Measurements from ENCODE around the gene NEO1. TPM values are rescaled to one million over a fixed set of nuclear protein-coding genes. Genes with fewer than 3 reads are reported as not detected.

NEO1 gene
- total and polyA plus RNA-seq, 9 of the 15 experiments (the other 6 are each of a cell fraction or from before 2014, with no cell fraction given), result 0.08 to 1.7 (median 0.48) TPM

DNA sequence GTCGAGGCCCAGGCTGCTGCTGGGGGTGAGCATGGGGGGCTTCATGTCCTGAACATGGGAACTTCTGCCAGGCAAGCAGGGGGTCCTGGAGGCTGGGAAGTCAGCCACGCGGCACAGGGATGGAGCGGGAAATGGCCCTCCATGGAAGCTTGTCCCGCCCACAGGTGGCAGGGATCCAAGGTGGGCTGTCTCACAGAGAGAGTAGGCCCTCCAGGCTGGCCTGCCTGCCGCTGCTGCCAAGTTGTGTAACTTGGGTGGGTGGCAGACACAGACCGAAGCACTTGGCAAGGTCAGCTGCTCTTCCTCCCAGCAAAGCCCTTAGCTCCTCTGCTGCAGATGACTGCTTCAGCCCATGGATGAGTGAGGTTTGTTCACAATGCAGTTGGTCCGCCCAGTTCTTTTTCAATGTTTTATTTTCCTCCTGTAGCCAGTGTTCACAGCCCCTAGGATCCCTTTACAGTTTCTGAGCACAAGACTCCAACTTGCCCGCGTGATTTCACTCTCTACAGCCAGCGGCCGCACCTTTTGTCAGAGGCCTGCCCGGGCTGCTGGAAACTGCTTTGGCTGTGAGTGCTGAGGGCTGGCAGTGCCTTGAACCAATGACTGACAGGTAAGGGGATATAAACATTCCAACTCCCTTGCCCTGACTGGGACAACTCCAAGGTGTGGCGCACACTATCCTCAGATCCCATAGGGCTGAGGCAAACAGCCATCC is 289.8 kb downstream of the NEO1 start:
- in situ Hi-C loops (cut with MboI) (no loop called here), intact Hi-C loops (cut with micrococcal nuclease) (no loop called here)
- no peaks in the 10 kb centered on the region for H3K36me3 ChIP-seq (ENCODE audit: control insufficient read depth, insufficient read depth, low read length)
- H3K4me3 ChIP-seq, result no peak overlapping the region
- WGBS (ENCODE audit: insufficient coverage, low coverage, missing lambda C conversion rate), result 3% methylated on average over 10 of the region's 14 CpGs
- ChIA-PET CTCF (ENCODE audit: low intra/inter-chr PET ratio) (no interaction called here), POLR2A (interaction anchor here (0.6 kb wide), 1 partner anchor 11 kb away, joined by 5 read pairs; no protein-coding TSS in a partner anchor)
- H4K20me1 ChIP-seq (replicated peaks; ENCODE audit: control insufficient read depth, insufficient read depth, low read length), result peaks cover 5% of the 10 kb centered on the region
- H3K27ac ChIP-seq (ENCODE audit: extremely low read depth, low read depth, low read length), result no peak overlapping the region
- H3K9me3 ChIP-seq (replicated peaks; ENCODE audit: control insufficient read depth, insufficient read depth, low read depth, low read length), result no peaks in the 10 kb centered on the region
- H3K4me1 ChIP-seq (replicated peaks in 1 of 2; ENCODE audit: control insufficient read depth in 2 of 2, insufficient read depth in 2 of 2, low read length in 2 of 2), result no peaks in the 10 kb centered on the region
- H3K79me2 ChIP-seq (ENCODE audit: control insufficient read depth, insufficient read depth, low read length), result no peaks in the 10 kb centered on the region
- no peak for FAIRE-seq
- BruUV-seq (replicated peaks), result no TSS peak
- no peak for DNase-seq (ENCODE audit: extremely low read depth in 1 of 4, low spot score in 3 of 4)
- no peak overlapping the region for H3K9ac ChIP-seq (ENCODE audit: insufficient read depth in 1 of 2, low read depth in 2 of 2, low read length in 2 of 2)
- ATAC-seq, result no peak
- no peak overlapping the region for H3K4me2 ChIP-seq (ENCODE audit: insufficient read depth, low read length)
- H2AFZ ChIP-seq (ENCODE audit: low read depth, low read length), result no peak overlapping the region
- no peak for TF ChIP-seq DLX4 (CRISPR knock-in tag; IDR thresholded peaks at IDR 0.05)
- no peaks in the 10 kb centered on the region for H3K9me1 ChIP-seq (ENCODE audit: control insufficient read depth, insufficient read depth, low read length)
- peaks cover 7 to 60% of the 10 kb centered on the region in 2 experiments; a peak in 3 of 5 replicates for H3K27me3 ChIP-seq (ENCODE audit: control insufficient read depth in 2 of 2, insufficient read depth in 2 of 2, low read length in 2 of 2)

DNA sequence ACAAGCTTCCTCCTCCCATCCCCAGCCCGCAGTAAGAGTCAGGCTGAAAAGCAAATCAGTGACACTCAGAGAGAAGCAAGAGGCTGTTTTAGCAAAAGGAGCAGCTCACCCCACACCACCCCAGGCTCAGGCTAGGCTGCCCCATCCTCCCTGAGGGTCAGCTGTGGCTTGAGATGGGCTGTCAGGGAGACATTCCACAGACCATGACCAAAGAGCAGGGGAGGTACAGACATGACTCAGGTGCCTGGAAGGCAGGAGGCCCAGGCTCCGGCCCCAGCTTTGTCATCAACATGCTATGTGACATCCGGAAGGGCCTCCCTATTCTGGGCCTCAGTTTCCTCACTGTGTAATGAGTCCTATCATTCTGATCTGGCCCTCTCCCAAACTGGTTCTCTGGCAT is 291.8 kb downstream of the NEO1 start:
- H3K79me2 ChIP-seq (ENCODE audit: control insufficient read depth, insufficient read depth, low read length), result no peaks in the 10 kb centered on the region
- WGBS (ENCODE audit: insufficient coverage, low coverage, missing lambda C conversion rate), result 5% methylated on average over 3 of the region's 3 CpGs
- intact Hi-C loops (cut with micrococcal nuclease) (no loop called here), in situ Hi-C loops (cut with MboI) (no loop called here)
- FAIRE-seq (no peak), ATAC-seq (no peak), DNase-seq (ENCODE audit: extremely low read depth in 1 of 4, low spot score in 3 of 4) (no peak)
- H3K4me2 ChIP-seq (ENCODE audit: insufficient read depth, low read length), result no peak overlapping the region
- no peak overlapping the region for H3K27ac ChIP-seq (ENCODE audit: extremely low read depth, low read depth, low read length)
- no TSS peak for BruUV-seq (replicated peaks)
- H3K4me3 ChIP-seq, result no peak overlapping the region
- no peak overlapping the region for H2AFZ ChIP-seq (ENCODE audit: low read depth, low read length)
- peaks cover 5% of the 10 kb centered on the region for H4K20me1 ChIP-seq (replicated peaks; ENCODE audit: control insufficient read depth, insufficient read depth, low read length)
- peaks cover 7 to 42% of the 10 kb centered on the region in 2 experiments; a peak in 3 of 5 replicates for H3K27me3 ChIP-seq (ENCODE audit: control insufficient read depth in 2 of 2, insufficient read depth in 2 of 2, low read length in 2 of 2)
- ChIA-PET POLR2A (interaction anchor here (0.7 kb wide), 1 partner anchor 21 kb away, joined by 3 read pairs; no protein-coding TSS in a partner anchor), CTCF (ENCODE audit: low intra/inter-chr PET ratio) (no interaction called here)
- H3K4me1 ChIP-seq (replicated peaks in 1 of 2; ENCODE audit: control insufficient read depth in 2 of 2, insufficient read depth in 2 of 2, low read length in 2 of 2), result no peaks in the 10 kb centered on the region
- H3K9ac ChIP-seq (ENCODE audit: insufficient read depth in 1 of 2, low read depth in 2 of 2, low read length in 2 of 2), result no peak overlapping the region
- H3K36me3 ChIP-seq (ENCODE audit: control insufficient read depth, insufficient read depth, low read length), result no peaks in the 10 kb centered on the region
- H3K9me1 ChIP-seq (ENCODE audit: control insufficient read depth, insufficient read depth, low read length), result no peaks in the 10 kb centered on the region
- no peaks in the 10 kb centered on the region for H3K9me3 ChIP-seq (replicated peaks; ENCODE audit: control insufficient read depth, insufficient read depth, low read depth, low read length)
- TF ChIP-seq, protein P1, sequence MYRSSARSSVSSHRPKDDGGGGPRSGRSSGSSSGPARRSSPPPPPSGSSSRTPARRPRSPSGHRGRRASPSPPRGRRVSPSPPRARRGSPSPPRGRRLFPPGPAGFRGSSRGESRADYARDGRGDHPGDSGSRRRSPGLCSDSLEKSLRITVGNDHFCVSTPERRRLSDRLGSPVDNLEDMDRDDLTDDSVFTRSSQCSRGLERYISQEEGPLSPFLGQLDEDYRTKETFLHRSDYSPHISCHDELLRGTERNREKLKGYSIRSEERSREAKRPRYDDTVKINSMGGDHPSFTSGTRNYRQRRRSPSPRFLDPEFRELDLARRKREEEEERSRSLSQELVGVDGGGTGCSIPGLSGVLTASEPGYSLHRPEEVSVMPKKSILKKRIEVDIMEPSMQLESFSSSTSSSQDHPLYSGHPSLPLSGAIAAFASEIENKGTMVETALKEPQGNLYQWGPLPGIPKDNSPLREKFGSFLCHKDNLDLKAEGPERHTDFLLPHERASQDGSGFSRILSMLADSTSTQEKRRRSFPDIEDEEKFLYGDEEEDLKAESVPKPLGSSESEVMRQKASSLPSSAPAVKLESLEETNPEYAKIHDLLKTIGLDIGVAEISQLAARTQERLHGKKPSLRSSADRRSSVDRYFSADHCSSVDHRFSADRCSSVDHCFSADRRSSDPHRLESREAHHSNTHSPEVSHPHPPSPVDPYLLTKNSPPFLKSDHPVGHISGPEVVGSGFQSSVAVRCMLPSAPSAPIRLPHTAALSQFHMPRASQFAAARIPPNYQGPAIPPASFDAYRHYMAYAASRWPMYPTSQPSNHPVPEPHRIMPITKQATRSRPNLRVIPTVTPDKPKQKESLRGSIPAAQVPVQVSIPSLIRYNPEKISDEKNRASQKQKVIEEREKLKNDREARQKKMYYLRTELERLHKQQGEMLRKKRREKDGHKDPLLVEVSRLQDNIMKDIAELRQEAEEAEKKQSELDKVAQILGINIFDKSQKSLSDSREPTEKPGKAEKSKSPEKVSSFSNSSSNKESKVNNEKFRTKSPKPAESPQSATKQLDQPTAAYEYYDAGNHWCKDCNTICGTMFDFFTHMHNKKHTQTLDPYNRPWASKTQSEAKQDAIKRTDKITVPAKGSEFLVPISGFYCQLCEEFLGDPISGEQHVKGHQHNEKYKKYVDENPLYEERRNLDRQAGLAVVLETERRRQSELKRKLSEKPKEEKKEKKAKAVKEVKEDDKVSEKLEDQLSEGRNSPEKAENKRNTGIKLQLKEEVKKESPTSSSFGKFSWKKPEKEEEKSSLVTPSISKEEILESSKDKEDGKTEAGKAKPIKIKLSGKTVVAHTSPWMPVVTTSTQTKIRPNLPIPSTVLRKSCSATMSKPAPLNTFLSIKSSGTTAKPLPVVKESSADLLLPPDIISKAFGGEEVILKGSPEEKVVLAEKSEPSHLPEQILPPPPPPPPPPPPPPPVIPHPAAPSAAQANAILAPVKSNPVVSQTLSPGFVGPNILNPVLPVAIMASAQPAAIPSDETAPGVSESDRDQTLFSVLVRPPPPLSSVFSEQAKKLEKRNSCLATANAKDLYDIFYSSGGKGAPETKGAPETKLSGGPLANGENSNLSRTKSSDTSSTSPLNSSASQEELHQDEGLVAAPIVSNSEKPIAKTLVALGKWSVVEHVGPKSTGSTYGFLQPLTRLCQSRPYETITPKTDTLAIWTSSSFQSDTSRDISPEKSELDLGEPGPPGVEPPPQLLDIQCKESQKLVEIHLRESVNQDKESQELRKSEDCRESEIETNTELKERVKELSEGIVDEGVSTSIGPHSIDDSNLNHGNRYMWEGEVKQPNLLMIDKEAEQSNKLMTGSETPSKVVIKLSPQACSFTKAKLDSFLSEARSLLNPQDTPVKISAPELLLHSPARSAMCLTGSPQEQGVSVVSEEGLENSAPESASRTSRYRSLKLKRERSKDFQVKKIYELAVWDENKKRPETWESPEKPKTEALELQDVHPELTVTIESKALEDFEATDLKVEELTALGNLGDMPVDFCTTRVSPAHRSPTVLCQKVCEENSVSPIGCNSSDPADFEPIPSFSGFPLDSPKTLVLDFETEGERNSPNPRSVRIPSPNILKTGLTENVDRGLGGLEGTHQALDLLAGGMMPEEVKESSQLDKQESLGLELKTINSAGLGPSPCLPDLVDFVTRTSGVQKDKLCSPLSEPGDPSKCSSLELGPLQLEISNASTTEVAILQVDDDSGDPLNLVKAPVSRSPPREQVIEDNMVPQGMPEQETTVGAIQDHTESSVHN (IDR thresholded peaks at IDR 0.05; ENCODE audit: borderline replicate concordance in 1 of 2, low read depth in 1 of 2), result no peak
